NCI-H2107 treated with DMSO at 0.1 percent for 48 hours (cell line): Measurements from ENCODE around the gene MISP.

Experiments
- DNase-seq: peaks from one replicate; lab custom pipeline; 2025; ENCODE audit not compliant: unreplicated experiment; lab: John Stamatoyannopoulos, UW

Gene MISP

GRCh38 chr19:806815-807421 lies 56.0 kb downstream of the MISP start:
- DNase-seq: no peak

DNA sequence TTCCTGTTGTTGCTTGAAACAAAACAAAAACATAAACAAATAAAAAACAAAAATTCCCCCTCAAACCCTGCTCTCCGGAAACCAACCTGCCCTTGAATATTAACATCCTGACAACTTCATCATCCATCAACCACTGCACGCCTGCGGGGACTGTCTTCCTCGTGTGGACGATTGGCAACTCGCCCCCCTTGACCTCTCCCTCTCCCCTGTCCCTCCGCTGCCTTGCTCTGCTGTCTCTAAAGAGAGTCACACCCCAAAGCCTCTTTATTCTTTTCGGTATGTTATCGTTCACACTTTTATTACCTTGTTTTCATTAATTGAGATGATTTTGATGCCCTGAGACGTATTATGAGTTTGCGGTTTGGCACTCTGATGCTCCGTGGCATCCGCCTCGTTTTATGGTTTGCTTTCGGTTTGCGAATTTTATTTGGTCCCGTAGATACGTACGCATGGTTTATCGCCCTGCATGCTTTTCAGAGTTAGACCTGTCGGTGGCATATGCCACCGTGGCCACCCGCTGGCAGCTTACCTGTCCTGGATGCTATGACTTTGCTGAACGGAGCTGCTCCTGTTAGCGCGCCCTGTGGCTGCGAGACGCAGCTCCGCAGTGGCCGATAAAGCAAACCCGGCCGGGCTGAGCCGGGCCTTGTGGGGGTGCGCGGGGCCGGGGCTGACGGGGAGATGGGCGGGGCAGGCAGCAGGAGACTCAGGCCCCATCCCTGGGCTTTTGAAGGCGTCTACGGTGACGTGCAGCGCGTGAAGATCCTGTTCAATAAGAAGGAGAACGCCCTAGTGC lies 56.9 kb downstream of the MISP start:
- DNase-seq: no peak

DNA sequence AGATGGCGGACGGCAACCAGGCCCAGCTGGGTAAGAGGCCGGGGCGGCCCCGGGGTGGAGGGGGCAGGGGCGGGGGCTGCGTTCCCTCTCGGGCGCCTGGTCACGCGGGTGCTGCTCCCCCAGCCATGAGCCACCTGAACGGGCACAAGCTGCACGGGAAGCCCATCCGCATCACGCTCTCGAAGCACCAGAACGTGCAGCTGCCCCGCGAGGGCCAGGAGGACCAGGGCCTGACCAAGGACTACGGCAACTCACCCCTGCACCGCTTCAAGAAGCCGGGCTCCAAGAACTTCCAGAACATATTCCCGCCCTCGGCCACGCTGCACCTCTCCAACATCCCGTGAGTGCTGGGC lies 57.5 kb downstream of the MISP start:
- no peak for DNase-seq

DNA sequence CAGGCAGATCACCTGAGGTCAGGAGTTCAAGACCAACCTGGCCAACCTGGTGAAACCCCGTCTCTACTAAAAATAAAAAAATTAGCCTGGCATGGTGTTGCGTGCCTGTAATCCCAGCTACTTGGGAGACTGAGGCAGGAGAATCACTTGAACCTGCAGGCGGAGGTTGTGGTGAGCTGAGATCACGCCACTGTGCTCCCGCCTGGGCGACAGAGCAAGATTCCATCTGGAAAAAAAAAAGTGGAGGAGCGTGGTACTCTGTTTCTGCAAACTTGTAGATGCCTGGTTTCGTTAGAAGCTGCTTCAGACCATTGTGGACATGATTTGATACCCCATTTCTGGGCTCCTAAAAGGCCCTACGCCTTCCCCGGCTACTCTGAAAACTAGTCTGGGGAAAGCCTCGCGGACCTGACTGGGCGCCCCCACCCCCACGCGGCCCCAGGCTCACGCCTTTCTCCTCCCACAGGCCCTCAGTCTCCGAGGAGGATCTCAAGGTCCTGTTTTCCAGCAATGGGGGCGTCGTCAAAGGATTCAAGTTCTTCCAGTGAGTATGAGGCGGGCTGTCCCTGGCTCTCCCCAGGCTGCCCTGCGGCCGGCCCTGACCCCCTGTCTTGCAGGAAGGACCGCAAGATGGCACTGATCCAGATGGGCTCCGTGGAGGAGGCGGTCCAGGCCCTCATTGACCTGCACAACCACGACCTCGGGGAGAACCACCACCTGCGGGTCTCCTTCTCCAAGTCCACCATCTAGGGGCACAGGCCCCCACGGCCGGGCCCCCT lies 59.4 kb downstream of the MISP start:
- no peak for DNase-seq

DNA sequence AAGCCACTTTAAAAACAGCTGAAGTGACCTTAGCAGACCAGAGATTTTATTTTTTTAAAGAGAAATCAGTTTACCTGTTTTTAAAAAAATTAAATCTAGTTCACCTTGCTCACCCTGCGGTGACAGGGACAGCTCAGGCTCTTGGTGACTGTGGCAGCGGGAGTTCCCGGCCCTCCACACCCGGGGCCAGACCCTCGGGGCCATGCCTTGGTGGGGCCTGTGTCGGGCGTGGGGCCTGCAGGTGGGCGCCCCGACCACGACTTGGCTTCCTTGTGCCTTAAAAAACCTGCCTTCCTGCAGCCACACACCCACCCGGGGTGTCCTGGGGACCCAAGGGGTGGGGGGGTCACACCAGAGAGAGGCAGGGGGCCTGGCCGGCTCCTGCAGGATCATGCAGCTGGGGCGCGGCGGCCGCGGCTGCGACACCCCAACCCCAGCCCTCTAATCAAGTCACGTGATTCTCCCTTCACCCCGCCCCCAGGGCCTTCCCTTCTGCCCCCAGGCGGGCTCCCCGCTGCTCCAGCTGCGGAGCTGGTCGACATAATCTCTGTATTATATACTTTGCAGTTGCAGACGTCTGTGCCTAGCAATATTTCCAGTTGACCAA lies 60.1 kb downstream of the MISP start:
- DNase-seq: no peak

- DNase-seq: no peak
These were observed 60.7 kb downstream of the MISP start for GRCh38 chr19:811506-812048.

- DNase-seq: no peak
These were observed 61.3 kb downstream of the MISP start for GRCh38 chr19:812049-812746.

GRCh38 chr19:812747-813218 lies 61.9 kb downstream of the MISP start:
- no peak for DNase-seq

- no peak for DNase-seq
These were observed 62.6 kb downstream of the MISP start for GRCh38 chr19:813219-814151.
